ENCODE results near the gene DHRSX. TPM values are rescaled to one million over a fixed set of nuclear protein-coding genes. Genes with fewer than 3 reads are reported as not detected.

Gene DHRSX
- total and polyA plus RNA-seq, 2 donors (not counting 3 experiments of a cell fraction or from before 2014, with no cell fraction given), result 27.1 to 37.7 TPM

DNA sequence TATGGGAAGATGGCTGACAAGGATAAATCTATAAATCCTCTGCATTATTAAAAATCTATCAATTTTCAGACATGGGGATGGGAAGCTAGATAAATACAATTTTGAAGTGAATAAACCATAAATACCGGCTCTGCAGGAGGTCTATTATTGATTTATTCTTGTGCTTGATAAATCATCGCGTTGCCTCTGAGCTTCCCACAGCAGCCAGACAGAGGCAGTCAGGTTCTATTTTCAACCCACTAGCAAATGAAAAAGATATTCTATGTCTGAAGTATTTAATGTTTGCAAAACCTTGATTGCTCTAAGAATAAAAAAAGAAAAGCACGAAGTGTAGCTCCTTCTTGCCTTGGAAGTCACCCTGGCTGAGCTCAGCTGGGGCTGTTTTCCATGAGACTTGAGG, 216.2 kb downstream of the DHRSX start:
- Histone ChIP-seq H3K4me2 (ENCODE audit: insufficient read depth, low read length) (no peak overlapping the region), H4K20me1 (replicated peaks; ENCODE audit: control insufficient read depth, extremely low read depth, insufficient read depth, low read length) (no peaks in the 10 kb centered on the region), H3K9ac (replicated peaks; ENCODE audit: extremely low read depth, insufficient read depth, low read length) (no peak overlapping the region), H3K36me3 (ENCODE audit: control insufficient read depth in 2 of 2, extremely low read depth in 1 of 2, insufficient read depth in 2 of 2, low read length in 2 of 2) (no peaks in the 10 kb centered on the region), H3K79me2 (ENCODE audit: control insufficient read depth, insufficient read depth, low read length) (no peaks in the 10 kb centered on the region), H3K4me1 (ENCODE audit: control insufficient read depth, extremely low read depth, insufficient read depth, low read length) (no peaks in the 10 kb centered on the region), H3K4me3 (replicated peaks in 1 of 3; ENCODE audit: insufficient read depth in 1 of 3, low read depth in 1 of 3, low read length in 3 of 3) (no peak overlapping the region), H3K27ac (ENCODE audit: insufficient read depth, low read depth, low read length) (no peak overlapping the region), H3K9me1 (replicated peaks; ENCODE audit: control insufficient read depth, extremely low read depth, insufficient read depth, low read length) (no peaks in the 10 kb centered on the region), H3K27me3 (ENCODE audit: control insufficient read depth in 2 of 2, insufficient read depth in 2 of 2, low read length in 2 of 2) (no peaks in the 10 kb centered on the region), H3K9me3 (replicated peaks; ENCODE audit: control insufficient read depth, insufficient read depth, low read length) (no peaks in the 10 kb centered on the region), H2AFZ (ENCODE audit: low read depth, low read length) (no peak overlapping the region)
- intact Hi-C loops (cut with micrococcal nuclease) (no loop called here), dilution Hi-C loops (cut with MboI; ENCODE audit: extremely low pct_ligation_motif_present, low sequenced_read_pairs) (no loop called here)
- FAIRE-seq (no peak), DNase-seq (ENCODE audit: low read depth, low spot score) (no peak)
- no peak for TF ChIP-seq EZH2 (IDR thresholded peaks at IDR 0.05; ENCODE audit: borderline replicate concordance, low read depth, low read length, severe bottlenecking)
- TF ChIP-seq MYC (IDR thresholded peaks at IDR 0.05; ENCODE audit: low read depth, low read length), result no peak
- no peak for TF ChIP-seq POLR2A (IDR thresholded peaks at IDR 0.05; ENCODE audit: low read depth, low read length)
- TF ChIP-seq GATA2 (IDR thresholded peaks at IDR 0.05; ENCODE audit: insufficient read depth, insufficient read length, low read depth, low read length), result no peak
- TF ChIP-seq JUN (IDR thresholded peaks at IDR 0.05; ENCODE audit: borderline replicate concordance, insufficient read depth, insufficient read length, low read depth), result no peak
- TF ChIP-seq, protein P1, sequence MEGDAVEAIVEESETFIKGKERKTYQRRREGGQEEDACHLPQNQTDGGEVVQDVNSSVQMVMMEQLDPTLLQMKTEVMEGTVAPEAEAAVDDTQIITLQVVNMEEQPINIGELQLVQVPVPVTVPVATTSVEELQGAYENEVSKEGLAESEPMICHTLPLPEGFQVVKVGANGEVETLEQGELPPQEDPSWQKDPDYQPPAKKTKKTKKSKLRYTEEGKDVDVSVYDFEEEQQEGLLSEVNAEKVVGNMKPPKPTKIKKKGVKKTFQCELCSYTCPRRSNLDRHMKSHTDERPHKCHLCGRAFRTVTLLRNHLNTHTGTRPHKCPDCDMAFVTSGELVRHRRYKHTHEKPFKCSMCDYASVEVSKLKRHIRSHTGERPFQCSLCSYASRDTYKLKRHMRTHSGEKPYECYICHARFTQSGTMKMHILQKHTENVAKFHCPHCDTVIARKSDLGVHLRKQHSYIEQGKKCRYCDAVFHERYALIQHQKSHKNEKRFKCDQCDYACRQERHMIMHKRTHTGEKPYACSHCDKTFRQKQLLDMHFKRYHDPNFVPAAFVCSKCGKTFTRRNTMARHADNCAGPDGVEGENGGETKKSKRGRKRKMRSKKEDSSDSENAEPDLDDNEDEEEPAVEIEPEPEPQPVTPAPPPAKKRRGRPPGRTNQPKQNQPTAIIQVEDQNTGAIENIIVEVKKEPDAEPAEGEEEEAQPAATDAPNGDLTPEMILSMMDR (IDR thresholded peaks at IDR 0.05; ENCODE audit: extremely low read depth in 1 of 2, insufficient read depth in 1 of 2, low read depth in 1 of 2, low read length in 2 of 2), result no peak
- TF ChIP-seq FOS (IDR thresholded peaks at IDR 0.05; ENCODE audit: borderline replicate concordance, insufficient read depth, low read length), result no peak
- TF ChIP-seq POLR2AphosphoS5 (IDR thresholded peaks at IDR 0.05; ENCODE audit: insufficient read depth, low read depth, low read length), result no peak
- TF ChIP-seq, protein P2, sequence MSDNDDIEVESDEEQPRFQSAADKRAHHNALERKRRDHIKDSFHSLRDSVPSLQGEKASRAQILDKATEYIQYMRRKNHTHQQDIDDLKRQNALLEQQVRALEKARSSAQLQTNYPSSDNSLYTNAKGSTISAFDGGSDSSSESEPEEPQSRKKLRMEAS (IDR thresholded peaks at IDR 0.05; ENCODE audit: insufficient read depth, insufficient read length), result no peak
- ChIA-PET CTCF (no interaction called here), POLR2A (no interaction called here)
- no TSS peak for BruUV-seq (replicated peaks)

Measured in endothelial cell of umbilical vein (primary cell).